Hematopoietic multipotent progenitor cell (in vitro differentiated cells): ENCODE measurements around the gene NUDT7. TPM values are rescaled to one million over a fixed set of nuclear protein-coding genes. Genes with fewer than 3 reads are reported as not detected.

ENCODE experiments used
- DNase-seq, 3 donors: peaks; one replicate each; pipeline ENCODE4 v3.0.0-alpha.2; 2011 to 2015; ENCODE audit warnings: low read depth in 2 of 3, low spot score in 2 of 3
- total RNA-seq: library from RNA; depleted of rRNA; stranded (reverse); fragments of >200 nt; gene quantifications from one replicate; pipeline ENCODE4 v1.2.3, GENCODE V29; 2012

NUDT7 gene
- total RNA-seq, 1 donor: 6.5 TPM

DNA sequence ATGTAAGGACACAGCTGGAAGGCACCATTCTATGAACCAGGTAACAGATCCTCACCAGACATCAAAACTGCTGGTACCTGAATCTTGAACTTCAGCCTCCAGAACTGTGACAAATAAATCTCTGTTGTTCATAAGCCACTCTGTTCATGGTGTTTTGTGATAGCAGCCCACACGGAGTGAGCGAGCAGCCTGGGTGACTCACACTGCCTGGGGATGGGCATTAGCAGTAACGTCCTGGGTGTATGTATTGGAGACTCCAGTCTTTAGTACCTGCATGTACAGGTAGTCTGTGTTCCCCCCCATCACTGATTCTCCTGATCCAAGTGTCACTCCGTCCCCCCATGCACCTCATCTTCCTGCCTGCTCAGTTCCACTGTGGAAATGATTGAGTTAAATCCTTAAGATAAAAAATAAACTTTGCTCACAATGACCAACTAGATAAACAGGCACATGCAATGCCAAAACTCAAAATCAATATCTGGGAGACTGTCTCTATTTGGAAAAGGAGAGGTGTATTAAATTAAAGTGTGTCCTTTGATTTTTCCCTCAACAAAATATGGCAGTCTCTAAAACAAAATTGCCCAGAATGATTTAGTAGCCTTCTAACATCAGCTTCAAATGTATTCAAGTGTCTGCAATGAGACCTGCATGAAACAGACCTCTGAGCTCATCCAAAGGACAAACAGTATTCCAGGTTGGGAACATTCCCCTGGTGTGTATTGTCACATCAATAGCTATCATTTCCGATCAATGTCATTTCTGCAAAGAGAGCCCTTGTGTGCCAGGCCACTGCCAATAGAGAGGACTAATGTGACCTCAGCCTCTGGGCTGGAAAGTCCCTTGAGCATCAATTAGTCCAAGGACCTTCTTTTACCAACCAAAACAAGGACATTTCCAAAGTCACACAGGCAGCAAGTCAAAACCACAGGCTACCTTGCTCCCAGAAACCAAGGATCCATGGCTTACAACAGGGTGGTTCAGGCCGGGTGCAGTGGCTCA, 53.9 kb downstream of the NUDT7 start:
- DNase-seq: no peak

DNA sequence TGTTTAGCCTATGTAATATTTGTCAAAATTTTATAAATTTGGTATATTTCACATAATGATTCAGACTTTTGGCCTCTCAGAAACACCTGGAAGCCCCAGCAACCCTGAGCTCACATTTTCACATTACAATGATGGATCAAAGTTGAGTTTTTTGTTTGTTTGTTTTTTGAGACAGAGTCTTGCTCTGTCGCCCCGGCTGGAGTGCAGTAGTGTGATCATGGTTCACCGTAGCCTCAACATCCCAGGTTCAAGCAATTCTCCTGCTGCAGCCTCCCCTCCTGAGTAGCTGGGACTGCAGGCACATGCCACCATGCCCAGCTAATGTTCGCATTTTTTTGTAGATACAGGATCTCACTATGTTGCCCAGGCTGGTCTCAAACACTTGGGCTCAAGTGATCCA, 55.4 kb downstream of the NUDT7 start:
- DNase-seq: no peak

DNA sequence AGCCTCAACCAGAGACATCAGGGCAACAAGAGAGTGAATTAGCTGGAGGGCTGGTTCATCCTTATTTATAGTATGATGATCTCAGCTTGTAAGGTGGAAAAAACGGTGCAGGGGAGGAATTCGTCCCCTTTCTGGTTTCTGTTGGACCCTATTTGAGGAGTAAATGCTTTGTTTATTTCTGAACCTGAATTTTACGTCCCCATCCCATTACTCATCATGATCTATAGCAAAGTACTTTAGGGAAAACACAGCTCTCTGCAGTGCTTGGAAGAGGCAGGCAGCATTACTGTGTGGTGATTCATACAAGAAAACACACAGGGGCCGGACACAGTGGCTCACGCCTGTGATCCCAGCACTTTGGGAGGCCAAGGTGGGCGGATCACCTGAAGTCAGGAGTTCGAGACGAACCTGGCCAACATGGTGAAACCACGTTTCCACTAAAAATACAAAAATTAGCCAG, 58.1 kb downstream of the NUDT7 start:
- no peak for DNase-seq

DNA sequence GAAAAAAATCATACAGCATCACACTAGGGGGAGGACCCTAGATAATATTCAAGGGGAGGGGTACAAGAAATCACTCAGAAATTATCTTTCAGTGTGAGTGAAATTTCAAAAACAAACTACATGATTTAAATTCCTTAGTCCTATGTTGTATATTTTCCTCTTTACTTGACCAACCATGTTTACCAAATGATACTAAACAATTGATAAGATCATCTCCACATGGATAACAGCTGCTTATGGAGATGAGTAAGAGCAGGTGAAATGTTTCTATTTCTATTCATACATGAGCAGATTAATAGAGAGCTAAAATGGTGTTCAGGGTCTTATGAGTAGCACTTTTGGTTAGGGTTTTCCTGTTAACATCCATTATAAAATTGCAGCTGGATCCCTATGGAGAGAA, 58.8 kb downstream of the NUDT7 start:
- DNase-seq: no peak

DNA sequence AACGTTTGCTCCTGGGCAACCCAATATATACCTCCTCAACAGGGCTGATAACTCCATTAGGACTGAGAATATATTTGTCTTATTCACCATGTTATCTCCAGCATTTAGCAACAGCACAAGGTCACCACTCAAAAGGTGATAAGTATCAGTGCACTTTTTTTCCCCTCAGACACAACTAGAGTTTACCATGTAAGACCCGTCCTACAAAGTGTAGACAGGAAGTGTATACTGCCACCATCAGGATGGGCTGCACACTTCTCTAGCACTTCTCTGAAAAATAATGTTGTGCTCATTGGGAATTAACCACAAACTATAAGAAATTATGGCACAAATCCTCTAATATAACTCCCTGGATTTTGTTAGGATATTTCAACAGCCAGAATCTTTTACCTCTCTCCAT, 60.4 kb downstream of the NUDT7 start:
- DNase-seq: peak in 1 of 3 donors; percentile 11

DNA sequence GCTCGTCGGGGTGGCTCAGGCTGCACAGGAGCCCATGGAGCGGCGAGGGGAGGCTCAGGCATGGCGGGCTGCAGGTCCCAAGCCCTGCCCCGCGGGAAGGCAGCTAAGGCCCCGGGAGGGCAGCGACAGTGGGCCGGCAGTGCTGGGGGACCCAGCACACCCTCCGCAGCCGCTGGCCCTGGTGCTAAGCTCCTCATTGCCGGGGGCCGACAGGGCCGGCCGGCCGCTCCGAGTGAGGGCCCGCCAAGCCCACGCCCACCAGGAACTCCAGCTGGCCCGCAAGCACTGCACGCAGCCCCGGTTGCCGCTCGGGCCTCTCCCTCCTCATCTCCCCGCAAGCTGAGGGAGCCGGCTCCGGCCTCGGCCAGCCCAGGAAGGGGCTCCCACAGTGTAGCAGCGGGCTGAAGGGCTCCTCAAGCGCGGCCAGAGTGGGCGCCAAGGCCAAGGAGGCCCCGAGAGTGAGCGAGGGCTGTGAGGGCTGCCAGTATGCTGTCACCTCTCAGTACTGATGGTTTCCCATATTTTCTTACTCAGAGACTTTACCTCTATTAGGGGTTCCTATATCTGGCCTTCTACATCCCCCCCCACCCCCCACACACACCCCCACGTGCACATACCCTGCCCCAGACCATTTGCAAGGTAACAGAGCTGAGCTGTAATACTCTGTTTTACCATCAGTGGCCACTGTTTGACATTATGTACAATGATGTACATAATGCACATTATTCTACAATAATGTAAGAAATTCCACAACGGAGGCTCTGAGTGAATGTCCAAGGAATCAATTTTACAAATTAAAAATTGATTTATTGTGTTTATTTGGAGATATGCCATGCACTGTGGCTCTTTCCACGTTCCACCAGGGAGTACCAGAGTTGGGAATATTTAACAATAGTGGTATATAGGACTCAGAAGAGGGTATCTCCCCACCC, 62.4 kb downstream of the NUDT7 start:
- DNase-seq: peak in 1 of 3 donors; percentile 8

DNA sequence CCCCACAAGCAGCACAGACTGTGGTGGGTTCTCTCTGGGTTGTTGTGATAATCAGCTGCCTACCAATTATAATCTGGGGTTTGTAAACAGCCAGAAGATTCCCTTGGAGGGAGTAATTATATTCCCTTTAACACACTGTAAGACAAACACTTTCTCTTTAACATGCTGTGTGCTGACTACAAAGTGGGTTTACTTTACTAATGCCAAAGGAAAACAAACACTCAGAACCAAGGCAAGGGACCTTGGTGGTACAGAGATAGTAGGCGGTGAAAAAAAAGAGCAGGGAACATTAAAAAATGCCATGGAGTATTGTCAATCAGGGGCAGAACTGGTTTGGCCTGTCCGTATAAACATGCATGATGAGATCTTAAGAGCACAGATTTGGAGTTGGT, 63.1 kb downstream of the NUDT7 start:
- no peak for DNase-seq

DNA sequence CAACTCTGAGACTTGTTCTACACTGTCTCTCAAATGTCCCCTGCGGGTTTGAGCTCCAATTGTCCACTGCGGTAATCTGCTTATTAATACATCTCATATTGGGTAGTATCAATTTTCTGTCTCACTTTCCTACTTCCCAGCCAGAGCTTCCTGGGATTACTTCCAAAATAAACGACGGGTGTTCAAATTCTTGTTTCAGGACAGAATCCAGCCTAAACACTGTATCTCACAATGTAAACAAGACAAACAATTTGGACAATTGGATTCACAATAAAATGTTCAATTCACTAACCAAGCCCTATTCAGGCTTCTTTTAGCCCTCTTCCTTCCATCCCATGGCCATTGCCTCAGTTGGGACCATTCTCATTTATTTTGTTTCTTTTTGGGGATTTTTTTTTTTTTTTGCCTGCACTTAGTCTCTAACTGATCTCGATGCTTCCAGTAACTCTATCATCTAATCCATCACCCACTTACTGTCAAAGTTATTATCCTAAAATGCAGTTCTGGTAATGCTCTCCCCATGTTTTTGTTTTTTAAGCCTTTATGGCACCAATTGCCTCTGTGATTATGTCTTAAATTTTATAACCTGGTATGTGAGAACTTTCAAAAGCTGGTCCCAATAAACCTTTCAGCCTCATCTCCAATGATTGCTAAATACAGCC, 64.0 kb downstream of the NUDT7 start:
- DNase-seq: no peak

DNA sequence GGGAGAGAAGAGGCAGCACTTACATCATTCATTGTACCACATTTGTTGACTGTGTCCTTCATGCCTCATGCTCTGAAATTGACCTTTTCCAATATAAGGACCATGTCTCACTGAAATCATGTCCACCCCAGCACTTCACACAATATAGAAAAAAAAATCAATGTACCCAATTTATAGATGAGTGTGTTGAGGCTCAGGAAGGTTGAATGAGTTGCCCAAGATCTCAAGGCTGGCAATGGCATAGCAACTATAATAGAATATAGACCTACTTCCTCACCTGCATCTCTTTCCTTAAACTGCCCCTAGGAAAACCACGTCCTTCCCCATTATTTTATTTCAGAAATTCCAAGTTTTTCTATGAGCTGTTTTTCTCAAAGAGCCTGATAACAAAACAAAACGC, 65.1 kb downstream of the NUDT7 start:
- DNase-seq: no peak

DNA sequence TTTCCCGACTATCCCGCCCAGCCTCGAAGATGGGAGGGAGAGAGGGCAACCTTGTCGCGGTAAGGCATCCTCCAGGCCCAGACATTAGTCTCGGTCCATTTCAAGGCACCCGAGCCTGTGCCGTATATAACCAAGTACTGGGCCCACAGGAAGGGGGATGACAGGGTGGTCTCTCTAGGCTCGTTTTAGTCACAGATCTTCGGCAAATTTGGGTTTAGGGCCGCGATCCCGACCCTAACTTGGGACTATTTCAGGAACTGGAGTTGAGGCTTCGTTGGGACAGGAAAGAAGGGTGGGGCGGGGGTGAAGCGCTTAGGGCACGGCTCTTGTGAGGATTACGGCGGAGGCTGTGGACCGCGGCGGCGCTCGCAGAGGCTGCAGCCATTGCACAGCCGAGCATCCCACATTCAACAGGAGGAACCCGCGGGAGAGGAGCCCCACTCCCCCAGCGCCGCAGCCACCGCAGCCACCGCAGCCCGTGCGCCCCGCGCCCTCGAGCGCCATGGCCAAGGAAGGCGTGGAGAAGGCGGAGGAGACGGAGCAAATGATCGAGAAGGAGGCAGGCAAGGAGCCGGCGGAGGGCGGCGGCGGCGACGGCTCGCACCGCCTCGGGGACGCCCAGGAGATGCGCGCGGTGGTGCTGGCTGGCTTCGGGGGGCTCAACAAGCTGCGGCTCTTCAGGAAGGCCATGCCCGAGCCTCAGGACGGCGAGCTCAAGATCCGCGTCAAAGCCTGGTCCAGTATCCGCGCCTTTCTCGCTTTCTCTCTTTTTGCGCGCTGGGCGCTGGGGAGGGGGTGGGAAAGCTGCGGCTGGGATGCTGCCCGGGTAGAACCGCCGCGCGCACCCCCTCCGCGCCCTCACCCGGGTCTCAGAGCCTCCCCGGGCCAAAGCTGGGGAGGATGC, 66.1 kb downstream of the NUDT7 start, which contains the start of gene VAT1L:
TSS of gene VAT1L (plus strand) at position 384 of the 904 bp plus-strand sequence. CDS start at position 503, 119 bp downstream.
- DNase-seq: peak in 2 of 3 donors; percentile 14 to 16

DNA sequence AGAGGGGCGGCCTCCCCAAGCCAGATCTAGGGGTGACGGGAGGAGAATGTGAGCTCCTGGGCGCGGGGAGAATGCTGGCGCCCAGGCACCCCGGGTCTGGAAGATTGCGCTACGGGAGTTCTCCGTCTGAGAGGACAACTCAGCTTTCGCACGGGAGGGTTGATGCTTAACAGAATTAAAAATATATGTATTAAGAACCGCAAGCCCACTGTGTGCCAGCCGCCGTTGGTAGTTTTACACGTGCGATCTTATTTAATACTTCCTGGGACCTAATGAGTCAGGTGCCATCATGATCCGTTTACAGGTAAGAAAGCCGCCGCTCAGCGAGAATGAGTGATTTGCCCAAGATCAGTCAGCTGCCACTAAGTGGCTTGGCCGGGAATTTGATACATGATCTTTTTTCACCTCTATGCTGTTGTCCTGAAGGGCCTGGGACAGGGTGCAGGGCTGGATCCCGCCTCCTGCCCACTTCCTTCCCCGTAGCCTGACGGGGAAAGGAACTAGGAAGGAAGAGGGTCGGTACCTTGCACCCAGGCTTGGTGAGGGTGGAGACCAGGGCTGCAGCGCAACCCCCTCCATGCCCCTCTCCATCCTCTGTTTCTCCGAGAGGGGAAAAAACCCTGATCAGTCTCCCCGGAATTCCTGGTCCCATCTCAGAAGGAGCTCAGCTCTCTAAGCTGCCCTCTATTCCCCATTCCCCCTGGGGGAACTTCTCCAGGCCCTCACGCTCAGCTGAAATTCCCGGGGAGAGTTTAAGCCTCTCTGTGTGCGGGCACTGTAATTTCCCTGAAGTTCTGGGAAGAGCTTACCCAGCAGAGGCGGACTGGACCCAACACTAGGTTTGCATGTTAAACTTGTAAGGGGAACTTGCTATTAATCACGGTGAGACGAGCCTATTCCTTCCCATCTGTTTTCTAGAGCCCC, 67.0 kb downstream of the NUDT7 start:
- no peak for DNase-seq

DNA sequence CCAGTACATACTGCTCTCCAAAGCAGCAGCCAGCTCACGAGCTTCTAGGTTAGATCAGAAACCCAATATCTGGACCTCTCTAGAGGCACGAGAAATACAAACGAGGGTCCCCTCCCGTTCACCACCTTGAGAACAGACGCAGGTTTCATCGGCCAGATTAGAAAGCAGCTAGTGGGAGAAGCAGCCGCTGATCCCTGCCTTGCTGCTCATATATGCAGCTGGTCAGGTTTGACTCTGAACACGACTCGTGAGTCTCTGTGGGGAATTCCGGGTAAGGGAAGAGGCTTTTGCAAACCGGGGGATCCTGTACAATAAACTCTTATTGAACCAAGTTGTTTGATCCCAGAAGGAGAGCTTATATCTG, 67.7 kb downstream of the NUDT7 start:
- no peak for DNase-seq

DNA sequence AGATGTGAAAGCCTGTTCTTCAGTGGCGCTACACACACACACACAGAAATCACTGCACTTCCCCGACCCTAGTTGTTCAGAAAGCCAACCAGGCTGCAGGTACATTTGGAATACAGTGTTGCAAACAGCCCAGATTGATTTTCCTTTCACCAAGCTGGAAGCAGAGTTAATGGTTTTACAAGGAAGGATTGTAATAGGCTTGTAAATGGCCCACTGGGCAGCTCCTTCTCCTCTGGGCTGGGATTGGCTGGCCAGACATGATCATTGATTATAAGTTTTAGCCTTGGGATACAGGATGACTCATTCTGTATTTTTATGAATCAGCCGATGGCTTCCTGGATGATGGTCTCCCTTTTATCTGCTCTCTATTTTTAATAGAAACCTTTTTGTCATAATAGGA, 68.6 kb downstream of the NUDT7 start:
- DNase-seq: no peak

Other genes starting within 250 kb of the NUDT7 start
- not detected for gene VAT1L, start 66.0 kb downstream of the NUDT7 start, total RNA-seq